GM19455 (cell line): Measurements from ENCODE around the gene DIAPH2.

Experiments
- ATAC-seq: cut with Tn5 transposase; IDR thresholded peaks from one replicate; pipeline ENCODE4 v1.9.1; 2021; ENCODE audit not compliant: unreplicated experiment

Gene DIAPH2

GRCh38 chrX:97538745-97539144 is 854.1 kb downstream of the DIAPH2 start:
- ATAC-seq, result no peak

- no peak for ATAC-seq
Measured at GRCh38 chrX:97539970-97540519, 855.4 kb downstream of the DIAPH2 start.

- no peak for ATAC-seq
Measured at GRCh38 chrX:97547877-97548578, 863.4 kb downstream of the DIAPH2 start.

GRCh38 chrX:97551821-97552220 is 867.2 kb downstream of the DIAPH2 start:
- ATAC-seq, result no peak

GRCh38 chrX:97553833-97554232 is 869.2 kb downstream of the DIAPH2 start:
- ATAC-seq, result no peak

- ATAC-seq, result no peak
Measured at GRCh38 chrX:97556359-97556758, 871.7 kb downstream of the DIAPH2 start.

- ATAC-seq, result peak; percentile 99
Measured at GRCh38 chrX:97563531-97564133, 879.0 kb downstream of the DIAPH2 start.

GRCh38 chrX:97564496-97564895 is 879.9 kb downstream of the DIAPH2 start:
- no peak for ATAC-seq

- ATAC-seq, result no peak
Measured at GRCh38 chrX:97587171-97587570, 902.5 kb downstream of the DIAPH2 start.

- ATAC-seq, result no peak
Measured at GRCh38 chrX:97594646-97595224, 910.1 kb downstream of the DIAPH2 start.

- ATAC-seq, result no peak
Measured at GRCh38 chrX:97597954-97598353, 913.3 kb downstream of the DIAPH2 start.

- ATAC-seq, result no peak
Measured at GRCh38 chrX:97602465-97603258, 918.0 kb downstream of the DIAPH2 start.

GRCh38 chrX:97605271-97605670 is 920.6 kb downstream of the DIAPH2 start:
- no peak for ATAC-seq

GRCh38 chrX:97609357-97609756 is 924.7 kb downstream of the DIAPH2 start:
- no peak for ATAC-seq

GRCh38 chrX:97609938-97610337 is 925.3 kb downstream of the DIAPH2 start:
- no peak for ATAC-seq

GRCh38 chrX:97616883-97617530 is 932.4 kb downstream of the DIAPH2 start:
- ATAC-seq, result peak; percentile 75

- no peak for ATAC-seq
Measured at GRCh38 chrX:97619499-97619898, 934.9 kb downstream of the DIAPH2 start.

GRCh38 chrX:97622111-97622510 is 937.5 kb downstream of the DIAPH2 start:
- ATAC-seq, result no peak

- no peak for ATAC-seq
Measured at GRCh38 chrX:97628326-97628725, 943.7 kb downstream of the DIAPH2 start.

GRCh38 chrX:97628807-97629596 is 944.4 kb downstream of the DIAPH2 start:
- no peak for ATAC-seq
